ENCODE measurements around the gene ELAVL1.

The ELAVL1 gene

DNA sequence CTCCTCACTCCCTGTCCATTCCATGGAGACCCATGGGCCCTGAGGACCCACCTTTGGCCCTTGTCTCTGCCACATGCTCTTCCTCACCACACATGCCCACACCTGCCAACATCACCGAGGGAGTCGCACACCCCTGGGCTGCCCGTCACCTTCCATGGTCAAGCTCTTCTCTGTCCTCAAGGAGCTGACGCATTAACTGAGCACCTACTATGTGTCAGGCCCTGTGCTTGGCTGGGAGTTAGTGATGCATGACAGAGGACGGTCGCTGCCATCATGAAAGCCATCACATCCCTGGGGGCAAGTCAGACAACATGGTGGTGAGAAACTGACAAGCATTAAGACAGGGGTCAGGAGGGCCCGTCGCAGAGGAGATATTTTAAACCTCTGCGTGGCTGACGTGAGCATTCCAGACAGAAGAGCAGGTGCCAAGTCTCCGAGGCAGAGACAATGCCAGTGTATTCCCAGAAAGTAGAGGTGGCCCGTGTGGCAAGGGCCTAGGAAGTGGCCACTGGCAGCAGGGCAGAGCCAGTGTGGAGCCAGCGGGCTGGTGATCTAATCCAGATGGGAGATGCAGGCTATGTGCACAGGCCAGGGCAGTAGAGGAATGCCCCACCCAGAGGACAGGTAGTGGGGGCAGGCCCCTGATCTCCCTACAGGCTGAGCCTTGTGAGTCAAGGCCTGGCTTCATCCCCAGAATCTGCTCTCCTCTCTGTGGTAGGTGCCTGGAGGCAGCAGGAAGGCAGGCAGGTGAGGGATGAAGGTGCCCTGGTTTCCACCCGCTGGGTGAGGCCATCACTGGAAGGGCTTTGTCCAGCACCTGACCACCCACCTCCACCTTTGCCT, 21.2 kb downstream of the ELAVL1 start:
- DNase-seq (ENCODE audit: low read depth, low spot score): no peak
- peaks cover 97% of the 10 kb centered on the region for H3K36me3 ChIP-seq (ENCODE audit: insufficient read depth, insufficient read length, low read length)
- H3K27me3 ChIP-seq (ENCODE audit: insufficient read depth, insufficient read length): no peaks in the 10 kb centered on the region
- TF ChIP-seq YY1 (IDR thresholded peaks at IDR 0.05; ENCODE audit: insufficient read depth, insufficient read length) (no peak), SUZ12 (IDR thresholded peaks at IDR 0.05; ENCODE audit: extremely low read depth, insufficient read depth, insufficient read length) (no peak)
- H3K4me1 ChIP-seq (ENCODE audit: insufficient read depth, insufficient read length): peaks cover 9% of the 10 kb centered on the region
- no peak overlapping the region for H3K9ac ChIP-seq (ENCODE audit: insufficient read length, low read depth)
- no peak overlapping the region for H3K4me3 ChIP-seq (ENCODE audit: insufficient read length, low read depth)
- no peaks in the 10 kb centered on the region for H3K9me3 ChIP-seq (ENCODE audit: insufficient read depth, low read length)

DNA sequence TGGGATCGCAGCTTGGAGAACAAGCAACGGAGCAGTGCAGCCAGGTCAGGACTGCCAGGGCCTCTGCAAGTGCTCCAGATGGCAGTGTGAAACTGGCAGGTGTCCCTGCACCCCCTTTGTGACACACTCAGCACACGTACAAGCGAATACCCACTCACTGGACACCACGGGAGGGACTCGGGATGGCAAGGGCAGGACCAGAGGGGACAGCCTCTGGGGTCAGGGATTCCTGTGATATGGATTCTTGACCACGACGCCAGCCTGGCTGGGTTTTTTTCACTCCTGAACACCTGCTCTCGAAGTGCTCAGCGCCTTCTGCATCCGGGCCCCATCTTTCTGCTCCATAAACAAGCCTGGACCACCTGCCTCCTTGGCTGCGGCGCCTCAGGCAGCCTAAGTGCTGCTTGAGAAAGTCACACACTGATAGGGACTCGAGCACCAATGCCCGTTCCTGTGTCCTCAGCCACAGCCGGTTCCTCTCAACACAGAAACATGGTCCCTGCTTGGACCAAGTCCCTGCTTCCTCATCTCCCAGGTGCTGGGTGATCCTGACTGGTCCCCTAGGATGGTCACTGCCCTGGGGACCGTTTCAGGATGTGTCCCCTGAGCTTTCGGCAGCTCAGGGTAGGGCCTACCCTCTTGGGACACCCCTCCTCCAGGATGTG, 22.0 kb downstream of the ELAVL1 start:
- DNase-seq (ENCODE audit: low read depth, low spot score): no peak
- H3K36me3 ChIP-seq (ENCODE audit: insufficient read depth, insufficient read length, low read length): peaks cover 97% of the 10 kb centered on the region
- H3K4me1 ChIP-seq (ENCODE audit: insufficient read depth, insufficient read length): peaks cover 4% of the 10 kb centered on the region
- no peak for TF ChIP-seq ZNF274 (IDR thresholded peaks at IDR 0.05; ENCODE audit: low read depth, low read length)
- TF ChIP-seq SUZ12 (IDR thresholded peaks at IDR 0.05; ENCODE audit: extremely low read depth, insufficient read depth, insufficient read length): no peak
- no peak for TF ChIP-seq YY1 (IDR thresholded peaks at IDR 0.05; ENCODE audit: insufficient read depth, insufficient read length)
- no peaks in the 10 kb centered on the region for H3K27me3 ChIP-seq (ENCODE audit: insufficient read depth, insufficient read length)
- H3K9ac ChIP-seq (ENCODE audit: insufficient read length, low read depth): no peak overlapping the region
- no peaks in the 10 kb centered on the region for H3K9me3 ChIP-seq (ENCODE audit: insufficient read depth, low read length)
- H3K4me3 ChIP-seq (ENCODE audit: insufficient read length, low read depth): no peak overlapping the region

DNA sequence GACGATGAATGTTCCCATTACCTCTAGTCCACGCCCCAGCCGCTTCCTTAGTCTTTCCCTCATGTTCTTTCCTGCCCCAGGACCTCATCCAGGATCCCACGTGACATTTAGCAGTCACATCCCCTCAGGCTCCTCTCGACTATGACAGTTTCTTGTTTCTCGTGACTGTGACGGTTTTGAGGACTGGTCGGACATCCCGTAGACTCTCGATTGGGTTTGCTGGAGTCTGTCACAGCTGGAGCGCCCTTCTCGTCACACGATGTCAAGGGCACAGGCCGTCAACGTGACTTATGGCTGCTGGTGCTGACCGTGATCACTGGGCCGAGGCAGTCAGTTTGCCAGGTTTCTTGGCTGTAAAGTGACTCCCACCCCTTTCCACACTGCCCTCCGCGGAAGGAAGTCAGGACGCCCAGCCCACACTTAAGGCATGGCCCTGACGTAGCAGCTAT, 22.8 kb downstream of the ELAVL1 start:
- no peaks in the 10 kb centered on the region for H3K27me3 ChIP-seq (ENCODE audit: insufficient read depth, insufficient read length)
- peaks cover 3% of the 10 kb centered on the region for H3K4me1 ChIP-seq (ENCODE audit: insufficient read depth, insufficient read length)
- H3K9me3 ChIP-seq (ENCODE audit: insufficient read depth, low read length): no peaks in the 10 kb centered on the region
- no peak overlapping the region for H3K4me3 ChIP-seq (ENCODE audit: insufficient read length, low read depth)
- no peak for DNase-seq (ENCODE audit: low read depth, low spot score)
- TF ChIP-seq ZNF274 (IDR thresholded peaks at IDR 0.05; ENCODE audit: low read depth, low read length) (no peak), SUZ12 (IDR thresholded peaks at IDR 0.05; ENCODE audit: extremely low read depth, insufficient read depth, insufficient read length) (no peak), YY1 (IDR thresholded peaks at IDR 0.05; ENCODE audit: insufficient read depth, insufficient read length) (no peak)
- H3K36me3 ChIP-seq (ENCODE audit: insufficient read depth, insufficient read length, low read length): peaks cover 97% of the 10 kb centered on the region
- no peak overlapping the region for H3K9ac ChIP-seq (ENCODE audit: insufficient read length, low read depth)

DNA sequence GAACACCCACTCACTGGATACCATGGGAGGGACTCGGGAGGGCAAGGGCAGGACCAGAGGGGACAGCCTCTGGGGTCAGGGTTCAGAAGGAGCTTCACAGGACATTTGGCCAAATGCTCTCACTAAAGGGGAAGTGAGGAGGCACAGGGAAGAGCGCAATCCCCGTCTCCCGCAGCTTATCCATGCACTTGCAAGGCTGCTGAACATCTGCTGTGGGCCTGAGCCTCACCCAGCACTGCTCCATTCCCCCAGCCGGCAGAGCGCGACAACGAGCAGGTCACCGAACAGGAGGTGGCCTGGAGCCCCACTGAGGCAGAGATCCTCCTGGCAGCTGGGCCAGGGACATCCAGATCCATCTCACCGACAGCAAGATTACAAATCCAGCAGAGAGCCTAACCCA, 23.3 kb downstream of the ELAVL1 start:
- no peaks in the 10 kb centered on the region for H3K27me3 ChIP-seq (ENCODE audit: insufficient read depth, insufficient read length)
- TF ChIP-seq SUZ12 (IDR thresholded peaks at IDR 0.05; ENCODE audit: extremely low read depth, insufficient read depth, insufficient read length): no peak
- no peak for TF ChIP-seq ZNF274 (IDR thresholded peaks at IDR 0.05; ENCODE audit: low read depth, low read length)
- no peak for TF ChIP-seq YY1 (IDR thresholded peaks at IDR 0.05; ENCODE audit: insufficient read depth, insufficient read length)
- H3K9me3 ChIP-seq (ENCODE audit: insufficient read depth, low read length): no peaks in the 10 kb centered on the region
- H3K36me3 ChIP-seq (ENCODE audit: insufficient read depth, insufficient read length, low read length): peaks cover 97% of the 10 kb centered on the region
- no peak overlapping the region for H3K9ac ChIP-seq (ENCODE audit: insufficient read length, low read depth)
- no peak for DNase-seq (ENCODE audit: low read depth, low spot score)
- H3K4me3 ChIP-seq (ENCODE audit: insufficient read length, low read depth): no peak overlapping the region
- H3K4me1 ChIP-seq (ENCODE audit: insufficient read depth, insufficient read length): peaks cover 3% of the 10 kb centered on the region

GRCh38 chr19:7981661-7982060, 23.8 kb downstream of the ELAVL1 start:
- no peak for DNase-seq (ENCODE audit: low read depth, low spot score)
- TF ChIP-seq ZNF274 (IDR thresholded peaks at IDR 0.05; ENCODE audit: low read depth, low read length) (no peak), SUZ12 (IDR thresholded peaks at IDR 0.05; ENCODE audit: extremely low read depth, insufficient read depth, insufficient read length) (no peak), YY1 (IDR thresholded peaks at IDR 0.05; ENCODE audit: insufficient read depth, insufficient read length) (no peak)
- no peaks in the 10 kb centered on the region for H3K9me3 ChIP-seq (ENCODE audit: insufficient read depth, low read length)
- H3K4me1 ChIP-seq (ENCODE audit: insufficient read depth, insufficient read length): peaks cover 3% of the 10 kb centered on the region
- no peak overlapping the region for H3K9ac ChIP-seq (ENCODE audit: insufficient read length, low read depth)
- no peak overlapping the region for H3K4me3 ChIP-seq (ENCODE audit: insufficient read length, low read depth)
- peaks cover 100% of the 10 kb centered on the region for H3K36me3 ChIP-seq (ENCODE audit: insufficient read depth, insufficient read length, low read length)
- no peaks in the 10 kb centered on the region for H3K27me3 ChIP-seq (ENCODE audit: insufficient read depth, insufficient read length)

GRCh38 chr19:7981199-7981598, 24.2 kb downstream of the ELAVL1 start:
- no peak for DNase-seq (ENCODE audit: low read depth, low spot score)
- H3K27me3 ChIP-seq (ENCODE audit: insufficient read depth, insufficient read length): no peaks in the 10 kb centered on the region

GRCh38 chr19:7980635-7981121, 24.8 kb downstream of the ELAVL1 start:
- no peak for DNase-seq (ENCODE audit: low read depth, low spot score)
- Histone ChIP-seq H3K27me3 (ENCODE audit: insufficient read depth, insufficient read length) (no peaks in the 10 kb centered on the region), H3K4me3 (ENCODE audit: insufficient read length, low read depth) (no peak overlapping the region), H3K36me3 (ENCODE audit: insufficient read depth, insufficient read length, low read length) (peaks cover 97% of the 10 kb centered on the region), H3K9ac (ENCODE audit: insufficient read length, low read depth) (no peak overlapping the region), H3K4me1 (ENCODE audit: insufficient read depth, insufficient read length) (no peaks in the 10 kb centered on the region), H3K9me3 (ENCODE audit: insufficient read depth, low read length) (no peaks in the 10 kb centered on the region)
- no peak for TF ChIP-seq SUZ12 (IDR thresholded peaks at IDR 0.05; ENCODE audit: extremely low read depth, insufficient read depth, insufficient read length)
- no peak for TF ChIP-seq YY1 (IDR thresholded peaks at IDR 0.05; ENCODE audit: insufficient read depth, insufficient read length)
- no peak for TF ChIP-seq ZNF274 (IDR thresholded peaks at IDR 0.05; ENCODE audit: low read depth, low read length)

More at GRCh38 chr19:7981199-7981598, 24.2 kb downstream of the ELAVL1 start:
- Histone ChIP-seq H3K4me3 (ENCODE audit: insufficient read length, low read depth) (no peak overlapping the region), H3K9ac (ENCODE audit: insufficient read length, low read depth) (no peak overlapping the region), H3K9me3 (ENCODE audit: insufficient read depth, low read length) (no peaks in the 10 kb centered on the region), H3K36me3 (ENCODE audit: insufficient read depth, insufficient read length, low read length) (peaks cover 100% of the 10 kb centered on the region), H3K4me1 (ENCODE audit: insufficient read depth, insufficient read length) (peaks cover 3% of the 10 kb centered on the region)
- TF ChIP-seq SUZ12 (IDR thresholded peaks at IDR 0.05; ENCODE audit: extremely low read depth, insufficient read depth, insufficient read length) (no peak), ZNF274 (IDR thresholded peaks at IDR 0.05; ENCODE audit: low read depth, low read length) (no peak)

Data from NT2/D1 (cell line).